OCI-LY3 (cell line): ENCODE measurements around the gene DDX59.

Source experiments
- EZH2phosphoT487 ChIP-seq: fragments of 200-600 bp; shearing (Covaris generic); IDR thresholded peaks from 2 replicates; pipeline ENCODE4 v1.6.1; 2018; ENCODE audit warnings: antibody characterized with exemption, mixed run types, low read depth
- TF ChIP-seq, protein P1 (sequence below): fragments of 200-600, 300-600 bp; sonication (generic); IDR thresholded peaks from 2 replicates; pipeline ENCODE4 v1.5.1; 2014; ENCODE audit warnings: antibody characterized with exemption, low read length, low read depth

- TF ChIP-seq, protein P1, sequence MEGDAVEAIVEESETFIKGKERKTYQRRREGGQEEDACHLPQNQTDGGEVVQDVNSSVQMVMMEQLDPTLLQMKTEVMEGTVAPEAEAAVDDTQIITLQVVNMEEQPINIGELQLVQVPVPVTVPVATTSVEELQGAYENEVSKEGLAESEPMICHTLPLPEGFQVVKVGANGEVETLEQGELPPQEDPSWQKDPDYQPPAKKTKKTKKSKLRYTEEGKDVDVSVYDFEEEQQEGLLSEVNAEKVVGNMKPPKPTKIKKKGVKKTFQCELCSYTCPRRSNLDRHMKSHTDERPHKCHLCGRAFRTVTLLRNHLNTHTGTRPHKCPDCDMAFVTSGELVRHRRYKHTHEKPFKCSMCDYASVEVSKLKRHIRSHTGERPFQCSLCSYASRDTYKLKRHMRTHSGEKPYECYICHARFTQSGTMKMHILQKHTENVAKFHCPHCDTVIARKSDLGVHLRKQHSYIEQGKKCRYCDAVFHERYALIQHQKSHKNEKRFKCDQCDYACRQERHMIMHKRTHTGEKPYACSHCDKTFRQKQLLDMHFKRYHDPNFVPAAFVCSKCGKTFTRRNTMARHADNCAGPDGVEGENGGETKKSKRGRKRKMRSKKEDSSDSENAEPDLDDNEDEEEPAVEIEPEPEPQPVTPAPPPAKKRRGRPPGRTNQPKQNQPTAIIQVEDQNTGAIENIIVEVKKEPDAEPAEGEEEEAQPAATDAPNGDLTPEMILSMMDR: no peak
- TF ChIP-seq EZH2phosphoT487: no peak
Observed at GRCh38 chr1:200699871-200700270, 30.2 kb upstream of the DDX59 start.
